SKM-1 treated with dmso at 0.1 percent for 144 hours (cell line): ENCODE measurements around the gene ALG13.
"Not testable (repeated sequence)": the region's sequence is repeated elsewhere in the genome, so short reads cannot be mapped to it uniquely, and the experiment has no call there.

ENCODE experiments used
- DNase-seq: peaks from one replicate; lab custom pipeline; 2025; ENCODE audit not compliant: unreplicated experiment; lab: John Stamatoyannopoulos, UW

The ALG13 gene

DNA sequence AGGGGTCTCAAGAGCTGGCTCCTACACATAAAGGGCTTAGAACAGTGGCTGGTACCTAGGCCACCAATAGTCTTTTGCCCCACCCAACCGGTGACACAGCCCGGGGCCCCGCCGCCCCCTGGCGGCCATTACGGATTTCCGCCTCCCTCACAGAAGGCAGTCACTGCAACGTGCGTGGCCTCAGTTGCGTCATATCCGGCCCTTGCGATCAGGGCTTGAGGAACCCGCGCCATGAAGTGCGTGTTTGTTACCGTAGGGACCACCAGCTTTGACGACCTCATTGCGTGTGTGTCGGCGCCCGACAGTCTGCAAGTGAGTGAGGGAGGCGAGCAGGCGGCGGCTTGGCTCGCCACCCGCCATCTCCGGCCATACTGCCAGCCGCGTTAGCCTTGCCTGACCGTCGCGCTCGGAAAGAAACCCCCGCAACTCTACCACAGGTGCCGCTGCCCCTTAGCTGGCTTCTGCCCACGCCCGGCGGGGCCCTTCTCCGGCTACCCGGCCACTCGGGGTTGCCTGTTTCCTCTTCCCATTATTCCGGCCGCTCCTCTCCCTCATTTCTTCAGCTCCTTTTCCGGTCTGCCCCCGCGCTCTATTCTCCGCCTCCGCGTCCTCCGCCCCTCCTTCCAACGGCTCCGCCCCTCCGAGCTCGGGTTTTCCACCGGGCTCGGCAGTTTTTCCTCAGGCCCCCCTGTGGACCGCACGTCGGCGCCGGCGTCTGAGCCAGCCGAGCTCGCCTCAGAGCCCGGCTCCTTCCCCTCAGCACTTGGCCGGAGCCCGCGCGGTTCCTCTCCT, at the start of gene ALG13:
Gene ALG13 (plus strand): TSS at position 183 of the 792 bp plus-strand sequence. CDS start 49 bp downstream, at position 232.
- DNase-seq = peak; percentile 58

DNA sequence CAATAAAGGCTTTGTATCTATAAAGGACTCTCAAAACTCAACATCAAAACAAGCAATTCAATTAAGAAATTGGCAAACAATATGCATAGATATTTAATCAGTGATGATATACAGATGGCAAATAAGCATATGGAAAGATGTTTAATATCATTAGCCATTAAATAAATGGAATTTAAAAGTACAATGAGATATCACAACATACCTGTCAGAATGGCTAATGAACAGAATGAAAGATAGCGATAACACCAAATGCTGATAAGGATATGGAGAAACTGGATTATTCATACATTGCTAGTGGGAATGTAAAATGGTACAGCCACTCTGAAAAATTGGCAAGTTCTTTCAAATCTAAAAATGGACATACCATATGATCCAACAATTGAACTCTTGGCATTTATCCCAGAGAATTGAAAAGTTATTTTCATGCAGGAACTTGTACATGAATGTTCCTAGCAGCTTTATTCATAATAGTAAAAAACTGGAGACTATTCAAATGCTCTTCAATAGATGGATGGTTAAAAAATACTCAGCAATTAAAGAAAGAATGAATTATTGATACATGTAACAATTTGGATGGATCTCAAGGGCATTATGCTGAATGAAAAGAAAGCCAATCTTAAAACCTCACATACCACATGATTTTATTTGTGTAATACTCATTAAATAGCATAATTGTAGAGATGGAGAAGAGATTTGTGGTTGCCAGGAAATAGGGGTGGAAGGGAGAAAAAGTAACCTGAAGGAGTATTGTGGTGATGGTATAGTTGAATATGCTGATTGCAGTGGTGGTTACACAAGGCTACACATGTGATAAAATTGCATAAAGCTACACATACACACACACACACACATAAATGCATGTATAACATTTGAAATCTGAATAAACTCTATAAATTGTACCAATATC, 45.9 kb upstream of the ALG13 start:
- no peak for DNase-seq

DNA sequence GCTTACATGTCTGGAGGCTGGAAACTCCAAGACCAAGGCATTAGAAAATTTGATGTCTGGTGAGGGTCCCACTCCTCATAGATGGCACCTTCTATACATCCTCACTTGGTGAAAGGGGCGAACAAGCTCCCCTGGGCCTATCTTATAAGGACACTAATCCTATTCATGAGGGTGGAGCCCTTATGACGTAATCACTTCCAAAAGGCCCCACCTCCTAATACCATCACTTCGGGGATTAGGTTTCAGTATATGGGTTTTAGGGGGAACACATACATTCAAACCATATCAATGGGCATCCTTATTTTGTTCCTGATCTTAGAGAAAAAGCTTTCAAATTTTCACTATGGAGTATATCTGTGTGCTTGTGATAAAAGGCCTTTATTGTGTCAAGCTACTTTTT, 39.0 kb upstream of the ALG13 start:
- DNase-seq = no peak

DNA sequence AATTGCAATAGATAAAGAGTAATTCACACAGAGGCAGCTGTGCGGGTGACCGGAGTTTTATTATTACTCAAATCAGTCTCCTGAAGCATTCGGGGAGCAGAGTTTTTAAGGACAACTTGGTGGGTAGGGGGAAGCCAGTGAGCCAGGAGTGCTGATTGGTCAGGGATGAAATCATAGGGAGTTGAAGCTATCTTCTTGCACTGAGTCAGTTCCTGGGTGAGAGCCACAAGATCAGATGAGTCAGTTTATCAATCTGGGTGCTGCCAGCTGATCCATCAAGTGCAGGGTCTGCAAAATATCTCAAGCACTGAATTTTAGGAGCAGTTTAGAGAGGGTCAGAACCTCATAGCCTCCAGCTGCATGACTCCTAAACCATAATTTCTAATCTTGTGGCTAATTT, 35.8 kb upstream of the ALG13 start:
- not testable (repeated sequence) for DNase-seq

DNA sequence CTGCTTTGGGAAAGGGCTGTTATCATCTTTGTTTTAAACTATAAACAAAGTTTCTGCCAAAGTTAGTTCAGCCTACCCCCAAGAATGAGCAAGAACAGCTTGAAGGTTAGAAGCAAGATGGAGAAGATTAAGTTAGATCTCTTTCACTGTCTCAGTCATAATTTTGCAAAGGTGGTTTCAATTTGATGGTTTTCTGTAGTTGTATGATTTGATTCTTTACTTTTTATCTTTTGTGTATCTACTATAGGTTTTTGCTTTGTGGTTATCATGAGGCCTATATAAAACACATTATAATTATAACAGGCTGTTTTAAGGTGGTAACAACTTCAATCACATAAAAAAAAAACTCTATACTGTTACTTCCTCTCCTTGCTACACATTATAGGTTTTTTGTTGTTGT, 35.4 kb upstream of the ALG13 start:
- no peak for DNase-seq

DNA sequence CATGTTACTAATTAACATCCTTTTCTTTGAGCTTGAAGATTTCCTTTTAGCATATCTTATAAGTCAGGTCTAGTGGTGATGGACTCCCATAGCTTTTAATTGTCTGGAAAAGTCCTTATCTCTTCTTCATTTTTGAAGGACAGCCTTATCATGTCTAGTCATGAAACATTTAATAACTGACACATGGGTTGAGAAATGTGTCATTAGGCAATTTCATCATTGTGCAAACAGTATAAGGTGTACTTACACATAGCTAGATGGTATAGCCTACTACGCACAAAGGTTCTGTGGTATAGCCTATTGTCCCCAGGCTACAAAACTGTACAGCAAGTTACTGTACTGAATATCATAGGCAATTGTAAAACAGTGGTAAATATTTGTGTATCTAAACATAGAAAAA, 34.5 kb upstream of the ALG13 start:
- no peak for DNase-seq

DNA sequence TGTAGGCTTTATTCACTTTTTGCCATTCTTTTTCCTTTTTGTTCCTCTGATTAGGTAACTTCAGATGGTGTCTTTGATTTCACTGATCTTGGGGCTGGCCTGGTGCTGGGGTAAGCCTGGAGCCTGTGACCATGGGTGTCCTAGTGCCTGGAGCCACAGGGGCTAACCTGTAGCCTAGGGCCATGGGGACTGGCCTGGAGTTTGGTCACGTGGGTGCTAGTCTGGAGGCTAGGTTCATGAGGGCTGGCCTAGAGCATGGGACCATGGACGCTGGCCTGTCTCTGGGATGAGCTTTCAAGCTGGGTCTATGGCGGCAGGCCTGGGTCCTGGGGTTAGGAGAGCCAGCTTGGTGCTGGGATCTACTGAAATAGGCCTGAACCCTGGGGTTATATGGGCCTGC, 32.2 kb upstream of the ALG13 start:
- DNase-seq = no peak

DNA sequence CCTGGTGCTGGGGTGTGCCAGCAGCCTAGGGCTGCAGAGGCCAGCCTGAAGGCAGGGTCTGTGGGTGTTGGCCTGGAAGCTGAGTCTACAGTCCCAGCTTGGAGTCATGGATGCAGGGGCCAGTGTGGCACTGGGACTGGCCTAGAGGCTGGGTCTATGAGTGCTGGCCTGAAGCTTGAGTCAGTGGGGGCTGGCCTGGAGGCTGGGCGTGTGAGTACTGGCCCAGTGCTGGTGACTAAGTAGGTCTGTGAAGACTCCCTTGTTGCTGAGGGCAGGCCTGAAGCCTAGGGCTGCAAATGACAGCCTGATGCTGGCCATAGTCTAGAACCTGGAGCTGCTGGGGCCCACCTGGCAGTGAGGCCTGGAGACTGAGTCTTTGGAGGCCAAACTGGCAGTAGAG, 31.3 kb upstream of the ALG13 start:
- DNase-seq = no peak

DNA sequence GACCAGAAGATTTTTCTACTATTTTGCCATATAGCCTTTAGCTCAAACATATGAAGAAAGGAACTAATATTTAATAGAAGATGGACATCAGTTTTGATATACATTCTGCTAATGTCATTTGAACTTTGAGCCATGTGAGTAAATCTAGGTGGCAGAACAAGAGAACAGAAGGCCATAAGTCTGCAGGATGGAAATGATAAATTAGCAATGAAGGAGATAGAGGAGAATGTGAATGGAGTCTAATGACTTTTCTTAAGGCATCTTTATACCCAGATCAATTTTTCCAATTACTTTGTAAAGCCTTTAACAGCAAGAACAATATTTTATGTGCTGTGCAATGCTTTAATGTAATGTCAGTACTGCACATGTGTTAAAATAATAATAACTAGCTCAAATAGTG, 30.1 kb upstream of the ALG13 start:
- no peak for DNase-seq

DNA sequence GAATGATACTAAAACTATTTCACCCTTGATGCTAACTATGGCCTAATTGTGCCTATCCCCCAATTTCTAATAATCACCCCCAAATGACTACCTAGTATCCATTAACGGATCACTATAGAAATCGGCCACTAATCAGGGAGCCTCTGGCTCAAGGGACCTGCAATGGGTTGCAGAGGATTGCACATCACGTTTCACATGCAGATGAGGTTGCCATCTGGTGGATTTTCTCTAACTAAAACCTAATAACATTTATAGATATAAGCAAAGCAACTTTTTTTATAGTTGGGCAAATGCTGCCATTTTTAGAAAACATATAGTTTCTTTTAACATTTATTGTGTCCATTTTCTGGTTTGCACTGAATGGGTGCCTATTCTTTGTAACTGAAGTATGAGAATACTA, 28.3 kb upstream of the ALG13 start:
- no peak for DNase-seq

DNA sequence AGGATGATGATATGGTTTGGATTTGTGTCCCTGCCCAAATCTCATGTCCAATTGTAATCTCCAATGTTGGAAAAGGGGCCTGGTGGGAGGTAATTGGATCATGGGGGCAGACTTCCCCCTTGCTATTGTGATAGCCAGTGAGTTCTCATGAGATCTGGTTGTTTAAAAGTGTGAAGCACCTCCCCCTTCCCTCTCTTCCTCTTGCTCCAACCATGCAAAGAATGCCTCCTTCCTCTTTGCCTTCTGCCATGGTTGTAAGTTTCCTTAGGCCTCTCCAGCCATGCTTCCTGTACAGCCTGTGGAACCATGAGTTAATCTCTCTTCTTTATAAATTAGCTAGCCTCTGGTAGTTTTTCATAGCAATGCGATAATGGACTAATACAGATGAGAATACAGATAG, 19.7 kb upstream of the ALG13 start:
- no peak for DNase-seq

DNA sequence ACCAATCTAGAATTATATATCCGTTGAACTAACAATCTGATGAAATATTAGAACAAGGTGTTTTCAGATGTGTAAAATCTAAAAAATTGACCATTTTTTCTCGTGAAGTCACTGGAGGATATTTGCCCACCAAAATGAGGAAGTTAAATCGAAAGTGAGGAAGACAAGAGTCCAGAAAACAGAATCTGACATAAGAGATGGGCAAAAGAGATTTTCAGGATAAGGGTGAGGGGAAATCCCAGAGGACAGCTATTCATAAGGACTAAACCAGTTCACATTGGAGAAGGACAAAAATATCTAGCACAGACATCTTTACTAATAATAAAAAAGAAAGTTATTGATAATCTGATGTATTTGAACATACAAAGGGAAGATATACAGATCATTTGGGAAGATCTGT, 18.7 kb upstream of the ALG13 start:
- peak; percentile 3 for DNase-seq

DNA sequence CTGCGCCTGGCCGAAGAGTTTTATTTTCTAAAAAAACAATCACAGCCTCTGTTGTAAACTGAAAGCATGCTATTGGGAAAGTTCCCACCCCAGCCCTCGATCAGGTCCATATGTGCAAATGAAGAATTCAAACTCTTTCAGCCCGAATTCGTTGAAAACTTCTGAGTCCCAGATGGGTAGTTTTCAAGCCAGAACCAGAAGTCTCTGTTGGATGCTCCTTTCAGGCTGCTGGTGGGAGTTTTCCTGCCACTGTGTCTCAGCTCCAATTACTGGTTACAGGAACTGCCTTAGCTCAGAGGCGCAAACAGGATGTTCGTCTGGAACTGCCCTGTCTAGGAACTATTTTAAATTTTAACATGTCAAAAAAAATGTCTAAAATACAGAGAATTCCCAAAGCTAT, 9.3 kb upstream of the ALG13 start:
- DNase-seq = no peak

DNA sequence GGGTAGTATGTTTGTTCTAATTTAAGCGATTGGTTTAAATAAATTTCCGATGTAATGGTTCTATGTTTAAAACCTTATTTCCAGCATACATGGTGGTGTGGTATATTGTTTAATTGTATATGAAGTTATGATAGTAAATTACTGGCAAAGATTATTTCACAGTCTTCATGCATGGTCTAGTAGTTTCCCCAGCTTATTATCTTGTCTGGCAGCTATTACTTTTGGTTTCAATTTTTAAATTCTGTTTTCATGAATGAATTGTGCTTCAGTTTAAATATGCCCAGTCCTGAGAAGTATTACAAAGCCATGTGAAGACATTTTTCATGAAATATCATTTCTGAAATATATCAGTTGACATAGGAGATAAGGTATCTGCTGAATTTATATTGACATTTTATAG, 6.3 kb downstream of the ALG13 start:
- DNase-seq = no peak

DNA sequence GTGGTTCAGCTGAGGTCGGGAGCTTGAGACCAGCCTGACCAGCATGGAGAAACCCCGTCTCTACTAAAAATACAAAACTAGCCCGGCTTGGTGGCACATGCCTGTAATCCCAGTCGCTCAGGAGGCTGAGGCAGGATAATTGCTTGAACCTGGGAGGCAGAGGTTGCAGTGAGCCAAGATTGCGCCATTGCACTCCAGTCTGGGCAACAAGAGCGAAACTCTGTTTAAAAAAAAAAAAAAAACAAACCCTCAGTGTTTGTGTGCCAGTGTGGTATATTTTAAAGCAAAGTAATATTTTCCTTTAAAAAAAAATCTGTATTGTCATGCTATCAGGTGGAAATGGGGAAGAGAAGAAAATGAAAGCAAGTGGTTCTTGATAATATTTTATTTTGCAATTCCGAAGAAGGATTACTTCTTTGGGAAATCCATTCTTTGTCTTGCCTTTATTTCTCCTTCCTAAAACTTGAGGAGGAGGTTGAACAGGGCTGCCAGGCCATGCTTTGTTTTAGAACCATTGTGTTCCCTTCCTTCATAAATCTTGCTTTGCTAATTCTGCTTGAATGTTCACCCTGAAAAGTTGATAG, 14.4 kb downstream of the ALG13 start:
- DNase-seq = no peak

DNA sequence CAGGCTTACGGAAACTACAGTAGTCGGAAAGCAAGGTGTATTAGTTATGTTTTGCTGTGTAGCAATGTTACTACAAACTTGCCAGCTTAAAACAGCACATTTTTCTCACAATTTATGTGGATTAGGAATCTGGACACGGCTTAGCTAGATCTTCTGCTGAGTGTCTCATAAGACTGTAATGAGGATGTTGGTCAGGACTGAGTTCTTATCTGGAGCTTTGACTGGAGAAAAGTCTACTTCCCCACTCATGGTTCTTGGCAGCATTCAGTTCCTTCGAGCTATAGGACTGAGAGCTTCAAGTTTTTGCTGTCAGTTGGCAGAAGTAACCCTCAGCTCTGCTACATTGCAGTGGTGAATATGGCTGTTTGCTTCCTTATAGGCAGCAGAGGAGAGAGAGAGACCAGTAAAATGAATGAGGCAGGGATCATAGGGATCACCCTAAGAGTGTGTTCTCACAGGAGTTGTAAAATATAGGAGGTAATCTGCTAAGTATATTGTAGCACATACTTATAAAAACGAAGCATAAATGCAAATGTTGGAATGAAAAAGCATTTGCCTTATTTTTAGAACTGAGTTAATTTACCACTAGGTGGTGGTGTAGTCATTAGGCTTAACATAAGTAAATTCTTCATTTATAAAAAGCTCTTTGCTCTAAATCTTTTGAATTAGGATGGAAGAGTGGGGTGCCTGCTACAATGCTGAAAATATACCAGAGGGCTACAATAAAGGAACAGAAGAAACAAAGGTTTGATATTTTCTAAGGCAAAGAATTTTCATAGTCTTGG, 38.6 kb downstream of the ALG13 start:
- DNase-seq = no peak

DNA sequence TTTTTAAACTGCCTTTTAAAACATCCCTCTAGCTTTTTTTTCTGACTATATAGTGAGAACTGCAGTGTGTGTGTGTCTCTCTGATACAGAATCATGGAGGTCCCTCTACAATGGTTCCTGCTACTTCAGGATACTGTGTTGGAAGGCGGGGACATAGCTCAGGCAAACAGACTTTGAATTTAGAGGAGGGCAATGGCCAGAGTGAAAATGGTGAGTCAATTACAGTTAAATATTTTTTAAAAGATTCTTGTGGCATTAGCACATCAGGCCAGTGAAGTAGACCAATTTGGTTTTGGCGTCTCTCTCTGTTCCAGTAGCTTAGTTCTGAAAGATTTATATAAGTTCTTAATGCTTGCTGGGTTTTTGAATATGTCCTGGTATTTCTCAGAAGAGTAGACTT, 47.1 kb downstream of the ALG13 start:
- DNase-seq = no peak

DNA sequence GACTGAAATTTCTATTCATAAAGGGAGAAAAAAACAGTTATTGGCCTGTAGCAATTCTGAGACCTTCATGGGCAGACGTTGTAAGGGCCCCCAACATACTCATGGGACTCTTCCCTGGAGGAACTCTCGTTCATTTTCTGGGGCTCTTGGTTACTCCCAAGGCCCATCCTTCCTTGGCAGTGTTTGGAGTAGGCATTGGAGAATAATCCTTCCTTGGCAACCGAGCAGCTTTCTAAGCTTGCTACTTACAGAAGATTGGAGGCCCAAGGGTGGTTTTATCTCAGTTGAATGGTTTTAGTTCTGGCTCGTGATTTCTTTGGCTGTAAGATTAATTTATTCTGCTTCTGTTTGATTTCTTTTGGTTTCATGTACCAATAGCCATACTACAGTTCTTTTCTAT, 50.4 kb downstream of the ALG13 start:
- DNase-seq = no peak

DNA sequence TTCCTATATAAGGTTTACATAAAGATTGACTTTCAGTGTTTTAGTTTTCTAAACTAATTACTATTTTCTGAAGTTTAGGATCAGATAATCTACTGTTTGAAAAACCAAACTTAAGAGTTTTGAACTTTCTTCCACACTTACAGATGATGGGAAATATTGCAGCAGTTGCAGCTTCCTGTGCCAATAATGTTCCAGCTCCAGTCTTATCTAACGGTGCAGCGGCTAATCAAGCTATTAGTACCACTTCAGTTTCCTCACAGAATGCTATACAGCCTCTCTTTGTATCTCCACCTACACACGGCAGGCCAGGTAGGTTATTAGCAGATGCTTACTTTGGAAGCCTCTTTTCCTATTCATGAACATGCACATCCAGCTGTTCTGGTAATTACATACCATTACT, 55.6 kb downstream of the ALG13 start:
- DNase-seq = no peak

DNA sequence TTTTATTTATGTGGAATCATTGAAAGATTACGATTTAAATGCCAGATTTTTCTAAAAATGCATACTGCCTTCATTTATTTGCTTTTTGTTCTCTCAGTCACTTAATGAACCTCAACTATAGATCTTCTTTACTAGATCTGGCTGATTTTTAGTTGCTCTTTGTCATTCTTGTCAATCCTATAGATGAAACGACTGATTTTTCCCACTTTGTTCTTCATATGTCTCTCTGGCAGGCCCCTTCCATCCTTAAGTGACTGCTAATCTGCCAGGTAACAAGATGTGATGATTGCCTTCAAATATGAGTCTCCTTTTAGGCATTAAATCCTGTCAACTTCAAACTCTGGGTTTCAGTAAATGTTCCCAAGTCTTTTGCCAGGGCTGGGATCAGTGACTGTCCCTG, 61.0 kb downstream of the ALG13 start:
- no peak for DNase-seq

DNA sequence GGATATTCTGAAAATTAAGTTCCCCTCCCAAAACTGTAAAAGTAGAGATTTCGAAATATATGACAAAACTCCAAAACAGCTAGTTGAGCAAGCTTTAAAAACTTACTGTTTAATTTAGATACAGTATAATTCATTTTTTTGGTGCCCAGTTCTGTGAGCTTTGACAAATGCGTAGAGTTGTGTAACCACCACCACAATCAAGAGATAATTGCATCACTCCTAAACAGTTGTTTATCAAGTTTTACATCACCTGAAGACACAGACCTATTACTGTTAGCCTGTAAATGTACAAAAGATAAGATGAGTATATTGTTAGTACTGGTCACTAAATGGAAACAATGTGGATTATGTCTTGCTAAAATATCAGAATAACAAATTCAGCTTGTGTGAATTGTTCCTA, 62.3 kb downstream of the ALG13 start:
- DNase-seq = no peak
